Mesenteric fat pad (tissue), 1 donor: ENCODE results near the gene AMPH. TPM values are rescaled to one million over a fixed set of nuclear protein-coding genes. Genes with fewer than 3 reads are reported as not detected.
"Not testable (repeated sequence)": the region's sequence is repeated elsewhere in the genome, so short reads cannot be mapped to it uniquely, and the experiment has no call there.

ENCODE experiments used
- DNase-seq: peaks from one replicate; pipeline ENCODE4 v3.0.0-alpha.2; 2020; ENCODE audit warnings: low spot score
- total RNA-seq: library from RNA; stranded (reverse); fragmentation: NEBNext Ultra II Directional; extraction: Animal tissue kit (Norgen Biotek cat#: 25700); gene quantifications from one replicate; pipeline ENCODE4 v1.2.1, GENCODE V29; 2021
- donor health status: DM: yes; HTN: yes; CAD: no.

The AMPH gene
- total RNA-seq, 1 donor from 2014 or later, result 16.4 TPM

- DNase-seq, result not testable (repeated sequence)
These were observed 276.8 kb downstream of the AMPH start for GRCh38 chr7:38354271-38354851.

- DNase-seq, result not testable (repeated sequence)
These were observed 277.7 kb downstream of the AMPH start for GRCh38 chr7:38353431-38353881.

DNA sequence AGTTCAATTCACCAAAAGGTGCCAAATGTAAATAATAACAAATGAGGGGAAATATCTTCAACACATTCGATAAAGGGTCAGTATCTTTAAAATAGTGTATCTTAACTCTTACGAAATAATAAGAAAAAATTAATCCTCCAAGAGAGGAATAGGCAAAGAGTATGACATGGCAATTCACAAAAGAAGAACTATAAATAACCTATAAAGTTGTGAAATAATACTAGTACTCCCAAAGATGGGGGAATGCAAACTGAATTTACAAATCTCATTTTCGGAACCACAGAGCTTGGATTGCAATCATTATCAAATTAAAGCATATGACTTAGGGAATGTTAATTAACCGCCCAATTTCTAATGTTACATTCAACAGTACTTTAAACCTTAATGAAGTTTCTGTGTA lies 279.6 kb downstream of the AMPH start:
- no peak for DNase-seq

- not testable (repeated sequence) for DNase-seq
These were observed 280.4 kb downstream of the AMPH start for GRCh38 chr7:38350777-38351176.

- not testable (repeated sequence) for DNase-seq
These were observed 281.1 kb downstream of the AMPH start for GRCh38 chr7:38349869-38350583.

DNA sequence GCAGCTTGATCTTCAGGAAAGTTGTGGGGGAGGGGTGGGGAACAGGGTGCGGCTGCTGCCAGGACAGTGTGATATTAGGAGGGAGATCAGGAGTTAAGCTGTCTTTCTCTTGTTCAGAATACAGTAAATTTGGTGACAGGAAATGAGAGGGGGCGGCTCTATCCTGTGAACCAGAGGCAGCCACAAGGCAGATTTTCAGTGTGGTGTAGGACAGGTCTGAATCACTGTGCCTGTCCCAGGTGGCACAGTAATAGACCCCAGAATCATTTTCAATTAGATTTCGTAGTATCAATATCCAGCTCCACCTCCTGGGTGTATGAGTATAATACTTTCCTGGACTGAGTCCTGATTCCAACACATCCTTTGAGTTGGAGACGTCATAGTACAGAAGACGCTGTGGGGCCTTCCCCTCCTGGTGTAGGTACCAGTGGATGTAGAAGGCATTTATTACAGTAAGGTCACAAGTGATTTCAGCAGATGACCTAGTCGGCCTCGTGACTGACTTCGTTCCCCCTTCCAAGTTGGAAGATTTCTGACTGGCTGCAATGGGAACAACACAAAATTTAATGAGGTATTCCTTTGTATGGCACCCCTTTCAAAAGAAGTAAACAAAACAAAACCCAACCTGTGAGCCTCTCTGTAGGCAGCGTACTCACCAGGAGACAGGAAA lies 281.9 kb downstream of the AMPH start:
- DNase-seq, result not testable (repeated sequence)

GRCh38 chr7:38345299-38346172 lies 285.6 kb downstream of the AMPH start:
- DNase-seq, result not testable (repeated sequence)

- DNase-seq, result not testable (repeated sequence)
These were observed 286.4 kb downstream of the AMPH start for GRCh38 chr7:38344741-38345140.

DNA sequence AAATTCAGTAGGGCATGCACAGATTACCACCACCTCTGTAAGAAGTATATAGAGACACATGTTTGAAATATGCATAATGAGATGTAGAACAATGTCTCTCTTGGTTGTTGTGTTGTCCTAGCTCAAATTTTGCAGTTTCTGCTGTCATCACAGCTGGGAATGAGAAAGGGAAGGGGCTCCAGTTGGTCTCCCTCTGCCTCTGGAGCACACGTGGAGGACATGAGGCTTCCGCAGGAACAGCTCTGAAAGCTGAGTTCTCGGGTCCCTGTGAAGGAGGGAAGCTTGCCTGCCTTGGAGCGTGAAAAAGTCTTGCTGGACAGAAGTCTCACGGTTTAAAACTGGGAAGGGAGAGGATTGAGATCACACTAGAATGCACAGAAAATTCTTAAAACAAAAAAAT lies 289.0 kb downstream of the AMPH start:
- DNase-seq, result not testable (repeated sequence)

- DNase-seq, result not testable (repeated sequence)
These were observed 289.9 kb downstream of the AMPH start for GRCh38 chr7:38341172-38341705.

GRCh38 chr7:38339953-38340819 lies 291.0 kb downstream of the AMPH start:
- no peak for DNase-seq

DNA sequence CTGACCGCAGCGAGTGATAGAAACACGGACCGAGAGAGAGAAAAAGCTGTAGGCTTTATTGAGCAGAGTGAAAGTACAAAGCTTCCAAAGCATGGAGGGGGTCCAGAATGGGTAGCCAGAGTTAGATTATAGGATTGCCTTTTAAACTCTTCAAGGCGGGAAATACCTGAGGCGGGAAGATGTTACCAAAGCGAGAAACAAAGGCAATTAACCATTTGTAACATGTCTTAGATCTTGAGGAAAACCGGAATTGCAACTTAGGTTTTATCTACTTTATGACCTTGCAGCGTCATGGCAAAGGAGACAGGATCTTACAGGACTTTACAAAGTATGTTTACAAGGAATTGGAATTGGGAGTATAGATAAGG lies 295.0 kb downstream of the AMPH start:
- not testable (repeated sequence) for DNase-seq

DNA sequence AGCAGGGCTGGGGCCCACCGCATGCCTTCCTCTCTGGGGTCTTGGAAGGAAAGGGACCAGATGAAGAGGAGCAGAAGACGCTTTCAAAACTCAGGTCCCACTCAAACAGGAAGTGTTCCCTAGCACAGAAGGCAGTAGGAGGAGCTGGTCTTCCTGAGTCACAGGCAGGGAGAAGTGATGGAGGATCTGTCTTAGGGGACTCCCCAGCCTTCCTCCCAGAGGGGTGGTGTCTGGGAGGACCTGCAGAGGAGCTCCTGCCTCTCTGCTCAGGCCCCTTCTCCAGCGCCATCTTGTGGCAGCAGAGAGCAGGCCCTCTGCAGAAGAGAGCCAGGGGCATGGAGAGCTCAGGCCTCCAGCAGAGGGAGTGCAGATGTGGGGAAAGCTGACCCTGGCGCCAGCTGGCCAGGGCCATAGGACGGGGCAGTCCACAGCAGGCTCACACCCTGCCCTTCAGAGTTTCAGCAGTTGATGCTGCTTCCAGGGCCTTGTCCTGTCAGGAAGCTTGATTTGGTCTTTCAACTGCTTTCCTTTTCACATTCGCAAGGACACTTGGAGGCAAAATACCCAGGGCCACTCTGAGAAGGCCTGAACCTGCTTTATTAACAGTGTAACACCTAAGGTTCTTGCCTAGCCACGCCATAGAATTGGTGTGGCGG lies 295.6 kb downstream of the AMPH start:
- DNase-seq, result peak; percentile 94

DNA sequence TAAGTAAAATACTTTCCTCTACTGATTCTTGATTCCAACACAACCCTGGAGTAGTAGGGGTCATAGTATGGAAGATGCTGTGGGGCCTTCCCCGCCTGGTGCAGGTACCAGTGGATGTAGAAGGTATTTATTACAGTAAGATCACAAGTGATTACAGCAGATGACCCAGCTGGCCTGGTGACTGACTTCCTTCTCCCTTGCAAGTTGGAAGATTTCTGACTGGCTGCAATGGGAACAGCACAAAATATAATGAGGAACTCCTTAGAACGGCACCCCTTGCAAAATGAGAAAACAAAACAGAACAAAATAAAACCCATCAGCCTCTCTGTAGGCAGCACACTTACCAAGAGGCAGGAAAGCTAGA lies 296.1 kb downstream of the AMPH start:
- DNase-seq, result no peak

DNA sequence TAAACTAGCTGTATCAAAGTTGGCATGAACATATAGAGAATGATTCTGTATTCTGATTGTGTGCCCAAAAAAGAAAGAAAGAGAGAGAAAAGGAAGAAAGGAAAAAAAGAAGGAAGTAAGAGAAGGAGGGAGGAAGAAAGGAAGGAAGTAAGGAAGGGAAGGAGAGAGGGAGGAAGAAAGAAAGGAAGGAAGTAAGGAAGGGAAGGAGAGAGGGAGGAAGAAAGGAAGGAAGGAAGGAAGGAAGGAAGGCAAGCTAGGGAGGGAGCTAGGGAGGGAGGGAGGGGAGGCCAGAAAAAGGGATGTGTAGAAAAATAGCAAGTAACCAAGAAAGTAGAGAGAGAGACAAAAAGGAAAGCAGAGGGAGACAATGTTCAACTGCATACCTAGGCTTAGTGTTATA lies 297.0 kb downstream of the AMPH start:
- DNase-seq, result no peak
